Ovary (tissue), 9 donors: ENCODE data around the gene THSD4. TPM values are rescaled to one million over a fixed set of nuclear protein-coding genes. Genes with fewer than 3 reads are reported as not detected.

Source experiments
- DNase-seq, 5 donors: peaks; one replicate each; pipeline ENCODE4 v3.0.0-alpha.2; 2019 to 2020
- H3K27ac ChIP-seq, 2 donors: fragments of 200-600 bp; one replicate each; pipeline versions ENCODE4 v1.5.1 to v1.8.0; 2019 to 2022
- H3K27me3 ChIP-seq: fragments of 200-600 bp; one replicate; pipeline ENCODE4 v1.8.0; 2022
- H3K36me3 ChIP-seq: fragments of 200-600 bp; sonication (generic); one replicate; pipeline ENCODE4 v1.5.1; 2019
- H3K4me1 ChIP-seq: one replicate; pipeline ENCODE4 v1.8.1; 2013; ENCODE audit warnings: mild to moderate bottlenecking, moderate library complexity; ENCODE audit not compliant: insufficient read depth
- H3K4me3 ChIP-seq: fragments of 200-600 bp; sonication (generic); one replicate; pipeline ENCODE4 v1.5.1; 2017
- H3K9me3 ChIP-seq, 2 donors: fragments of 200-600 bp in 1 of 2; sonication (generic) in 1 of 2; one replicate each; pipeline versions ENCODE4 v1.5.1 to v1.8.1; 2013 to 2019; ENCODE audit warnings: mild to moderate bottlenecking in 1 of 2, moderate library complexity in 1 of 2
- EP300 ChIP-seq: sonication (generic); formaldehyde crosslinking; IDR thresholded peaks from one replicate; pipeline ENCODE4 v1.6.1; 2017; ENCODE audit warnings: antibody characterized with exemption
- POLR2A ChIP-seq: fragments of 450-650 bp; IDR thresholded peaks from one replicate; pipeline ENCODE4 v1.6.1; 2017; ENCODE audit warnings: antibody characterized with exemption, mild to moderate bottlenecking, moderate library complexity
- WGBS, 3 donors: extraction: QIAGEN DNeasy Blood & Tissue Kit in 1 of 3; methylation state at CpG; one replicate each; pipeline versions ENCODE4 v1.1.5 to v1.1.7; 2013 to 2017; 5-methylcytosine and 5-hydroxymethylcytosine counted together
- intact Hi-C, 4 donors: fragments of 100-400 bp; cut with DNase I; formaldehyde crosslinking; loops; one replicate each; pipeline versions ENCODE4 v1.11.0 to v1.15.1; 2022 to 2023
- polyA plus RNA-seq, 2 donors: library from polyadenylated mRNA; stranded (reverse); fragments of 200-250 nt in 1 of 2; fragments of 350-450 nt in 1 of 2; fragmentation: Illumina TruSeq in 1 of 2; extraction: RNeasy Lipid Tissue Mini Kit (QIAGEN cat#74804) in 1 of 2; gene quantifications; one replicate each; pipeline ENCODE4 v1.2.3, GENCODE V29; 2013 to 2014
- total RNA-seq, 7 donors: library from RNA; depleted of rRNA in 2 of 7; stranded (reverse); fragments of >200 nt in 2 of 7; fragmentation: NEBNext Ultra II Directional in 3 of 7; extraction: Animal tissue kit (Norgen Biotek cat#: 25700) in 3 of 7; gene quantifications; one replicate each; pipeline versions ENCODE4 v1.1.0 to v1.2.4, GENCODE V29; 2016 to 2023
- TF ChIP-seq, protein P1 (sequence below), 3 donors: fragments of 450-650 bp in 2 of 3; fragments of 200-600 bp in 1 of 3; IDR thresholded peaks; one replicate each; pipeline versions ENCODE4 v1.5.1 to v1.8.0; 2016 to 2022; ENCODE audit warnings: antibody characterized with exemption in 3 of 3, mild to moderate bottlenecking in 1 of 3
- donor health status: DM: no; HTN: no; CAD: no; lungs with moderate emphysema.
- donor health status: DM: no; HTN: no; CAD: no.
- donor health status: Bipolar disorder and iron deficiency.
- donor health status: DM: yes; HTN: yes; CAD: no.
- donor health status: DM: no; HTN: no; CAD: no.
- donor health status: DM: yes; HTN: yes; CAD: no.

The THSD4 gene
- total and polyA plus RNA-seq, 9 donors, result 3.2 to 53.4 (median 13.5) TPM

GRCh38 chr15:71355268-71355667, 240.0 kb downstream of the THSD4 start:
- Histone ChIP-seq H3K9me3 (no peaks in the 10 kb centered on the region), H3K27me3 (no peaks in the 10 kb centered on the region), H3K36me3 (no peaks in the 10 kb centered on the region), H3K27ac (no peak overlapping the region), H3K4me3 (no peak overlapping the region), H3K4me1 (no peaks in the 10 kb centered on the region)
- DNase-seq, result no peak
- WGBS, 3 donors, result 93 to 99% (median 95%) methylated on average over 3 of the region's 3 CpGs
- intact Hi-C loops, result no loop called here
- TF ChIP-seq EP300, result no peak
- no peak for TF ChIP-seq POLR2A
- TF ChIP-seq, protein P1, sequence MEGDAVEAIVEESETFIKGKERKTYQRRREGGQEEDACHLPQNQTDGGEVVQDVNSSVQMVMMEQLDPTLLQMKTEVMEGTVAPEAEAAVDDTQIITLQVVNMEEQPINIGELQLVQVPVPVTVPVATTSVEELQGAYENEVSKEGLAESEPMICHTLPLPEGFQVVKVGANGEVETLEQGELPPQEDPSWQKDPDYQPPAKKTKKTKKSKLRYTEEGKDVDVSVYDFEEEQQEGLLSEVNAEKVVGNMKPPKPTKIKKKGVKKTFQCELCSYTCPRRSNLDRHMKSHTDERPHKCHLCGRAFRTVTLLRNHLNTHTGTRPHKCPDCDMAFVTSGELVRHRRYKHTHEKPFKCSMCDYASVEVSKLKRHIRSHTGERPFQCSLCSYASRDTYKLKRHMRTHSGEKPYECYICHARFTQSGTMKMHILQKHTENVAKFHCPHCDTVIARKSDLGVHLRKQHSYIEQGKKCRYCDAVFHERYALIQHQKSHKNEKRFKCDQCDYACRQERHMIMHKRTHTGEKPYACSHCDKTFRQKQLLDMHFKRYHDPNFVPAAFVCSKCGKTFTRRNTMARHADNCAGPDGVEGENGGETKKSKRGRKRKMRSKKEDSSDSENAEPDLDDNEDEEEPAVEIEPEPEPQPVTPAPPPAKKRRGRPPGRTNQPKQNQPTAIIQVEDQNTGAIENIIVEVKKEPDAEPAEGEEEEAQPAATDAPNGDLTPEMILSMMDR (IDR thresholded peaks at IDR 0.05), result no peak

- H3K27ac ChIP-seq, result no peak overlapping the region
Measured at GRCh38 chr15:71357321-71357732, 242.1 kb downstream of the THSD4 start.

GRCh38 chr15:71357967-71358366, 242.7 kb downstream of the THSD4 start:
- no peak overlapping the region for H3K27ac ChIP-seq
- intact Hi-C loops, result no loop called here
- H3K36me3 ChIP-seq, result no peaks in the 10 kb centered on the region
- TF ChIP-seq POLR2A, result no peak
- no peak for TF ChIP-seq EP300
- TF ChIP-seq, protein P1 (IDR thresholded peaks at IDR 0.05), result no peak
- WGBS, 3 donors, result 93 to 94% (median 94%) methylated on average over 4 of the region's 4 CpGs
- H3K4me3 ChIP-seq, result no peak overlapping the region
- no peaks in the 10 kb centered on the region for H3K9me3 ChIP-seq
- H3K27me3 ChIP-seq, result no peaks in the 10 kb centered on the region
- no peak for DNase-seq
- H3K4me1 ChIP-seq, result no peaks in the 10 kb centered on the region

More at GRCh38 chr15:71357321-71357732, 242.1 kb downstream of the THSD4 start:
- intact Hi-C loops, result no loop called here
- DNase-seq, result no peak
- Histone ChIP-seq H3K27me3 (no peaks in the 10 kb centered on the region), H3K9me3 (no peaks in the 10 kb centered on the region), H3K4me1 (no peaks in the 10 kb centered on the region), H3K4me3 (no peak overlapping the region), H3K36me3 (no peaks in the 10 kb centered on the region)
- whole genome bisulfite sequencing, 3 donors, result 31 to 39% (median 32%) methylated on average over 9 of the region's 9 CpGs
- no peak for TF ChIP-seq POLR2A
- no peak for TF ChIP-seq EP300
- TF ChIP-seq, protein P1 (IDR thresholded peaks at IDR 0.05), result no peak

- no peaks in the 10 kb centered on the region for H3K4me1 ChIP-seq
- no peak overlapping the region for H3K27ac ChIP-seq
- TF ChIP-seq POLR2A (no peak), EP300 (no peak)
- TF ChIP-seq, protein P1 (IDR thresholded peaks at IDR 0.05), result no peak
- DNase-seq, result no peak
- WGBS, 3 donors, result 82 to 91% (median 90%) methylated on average over 7 of the region's 7 CpGs
- intact Hi-C loops, result no loop called here
- no peaks in the 10 kb centered on the region for H3K9me3 ChIP-seq
- H3K4me3 ChIP-seq, result no peak overlapping the region
- no peaks in the 10 kb centered on the region for H3K27me3 ChIP-seq
- no peaks in the 10 kb centered on the region for H3K36me3 ChIP-seq
Measured at GRCh38 chr15:71359246-71359645, 244.0 kb downstream of the THSD4 start.

DNA sequence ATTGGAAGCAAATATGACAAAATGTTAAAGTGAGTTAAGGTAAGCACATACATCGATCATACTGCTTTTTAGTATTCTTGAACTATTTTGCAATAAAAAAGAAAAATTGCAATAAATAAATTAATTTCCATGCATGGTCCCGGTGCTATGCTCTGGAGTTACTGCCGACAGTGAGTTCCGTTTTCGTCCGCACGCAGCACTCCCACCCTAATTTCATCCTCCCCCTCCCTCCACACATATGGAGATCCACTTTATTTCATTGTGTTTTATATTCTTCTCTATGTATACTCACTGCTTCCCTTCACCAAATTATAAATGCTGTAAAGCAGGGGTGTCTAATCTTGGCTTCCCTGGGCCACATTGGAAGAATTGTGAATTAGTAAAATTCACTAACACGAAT, 247.3 kb downstream of the THSD4 start:
- 83 to 89% (median 89%) methylated on average over 8 of the region's 8 CpGs for WGBS, 3 donors
- no peaks in the 10 kb centered on the region for H3K4me1 ChIP-seq
- H3K9me3 ChIP-seq, result no peaks in the 10 kb centered on the region
- intact Hi-C loops, result no loop called here
- no peak overlapping the region for H3K27ac ChIP-seq
- no peak for DNase-seq
- no peaks in the 10 kb centered on the region for H3K27me3 ChIP-seq
- no peaks in the 10 kb centered on the region for H3K36me3 ChIP-seq
- TF ChIP-seq POLR2A (no peak), EP300 (no peak)
- TF ChIP-seq, protein P1 (IDR thresholded peaks at IDR 0.05), result no peak
- no peak overlapping the region for H3K4me3 ChIP-seq
